Osteoblast (primary cell): ENCODE results near the gene ITGA6. TPM values are rescaled to one million over a fixed set of nuclear protein-coding genes. Genes with fewer than 3 reads are reported as not detected.
A peak's percentile ranks its signal among the peaks of the same experiment; 100 is the strongest.

Source experiments
- DNase-seq: peaks from one replicate; pipeline ENCODE4 v3.0.0; 2011; ENCODE audit warnings: low spot score, mixed read lengths; ENCODE audit not compliant: insufficient read length; ENCODE audit errors: missing footprints
- H2AFZ ChIP-seq: 2 replicates; pipeline ENCODE4 v1.6.0; 2011; ENCODE audit warnings: mild to moderate bottlenecking, low read length
- H3K27ac ChIP-seq: 2 replicates; pipeline ENCODE4 v1.5.1; 2011; ENCODE audit warnings: mild to moderate bottlenecking, low read depth, low read length, moderate library complexity
- H3K27me3 ChIP-seq: 2 replicates; pipeline ENCODE4 v1.6.0; 2012; ENCODE audit warnings: mild to moderate bottlenecking, control low read depth, inconsistent platforms, low read length, moderate library complexity; ENCODE audit not compliant: insufficient read depth
- H3K36me3 ChIP-seq: 2 replicates; pipeline ENCODE4 v1.5.1; 2011; ENCODE audit warnings: mild to moderate bottlenecking, low read length, control low read depth, moderate library complexity; ENCODE audit not compliant: insufficient read depth
- H3K4me1 ChIP-seq: 2 replicates; pipeline ENCODE4 v1.5.1; 2011; ENCODE audit warnings: mild to moderate bottlenecking, low read length, control low read depth, moderate library complexity; ENCODE audit not compliant: insufficient read depth
- H3K4me2 ChIP-seq: 2 replicates; pipeline ENCODE4 v1.6.0; 2011; ENCODE audit warnings: mild to moderate bottlenecking, low read length; ENCODE audit not compliant: insufficient read depth
- H3K4me3 ChIP-seq: fragments of 200-600 bp; sonication (generic); 3 replicates; pipeline ENCODE4 v1.5.1; 2012; ENCODE audit warnings: mild to moderate bottlenecking, low read length, inconsistent platforms; ENCODE audit not compliant: insufficient read depth
- H3K79me2 ChIP-seq: 2 replicates; pipeline ENCODE4 v1.6.0; 2012; ENCODE audit warnings: mild to moderate bottlenecking, low read length, control low read depth, inconsistent platforms; ENCODE audit not compliant: insufficient read depth
- H3K9me3 ChIP-seq: 2 replicates; pipeline ENCODE4 v1.5.1; 2011; ENCODE audit warnings: low read depth, low read length, control low read depth
- H4K20me1 ChIP-seq: 2 replicates; pipeline ENCODE4 v1.6.0; 2012; ENCODE audit warnings: mild to moderate bottlenecking, low read length, control low read depth; ENCODE audit not compliant: insufficient read depth
- CTCF ChIP-seq: IDR thresholded peaks from 2 replicates; pipeline ENCODE4 v1.5.1; 2011; ENCODE audit warnings: mild to moderate bottlenecking, low read depth, low read length, moderate library complexity; ENCODE audit errors: extremely low read depth
- total RNA-seq: library from RNA; depleted of rRNA; stranded (reverse); fragments of >200 nt; gene quantifications from 2 replicates; pipeline ENCODE4 v1.2.3, GENCODE V29; 2012

Gene ITGA6
- total RNA-seq, 1 donor = 9.0 TPM

GRCh38 chr2:172480301-172481218 lies 53.2 kb downstream of the ITGA6 start:
- H3K4me1 ChIP-seq = peaks cover 8% of the 10 kb centered on the region
- no peak overlapping the region for H3K27ac ChIP-seq
- no peak for TF ChIP-seq CTCF
- H3K4me2 ChIP-seq = peak overlapping the region; percentile 15
- no peaks in the 10 kb centered on the region for H3K79me2 ChIP-seq
- H3K36me3 ChIP-seq = no peaks in the 10 kb centered on the region
- no peaks in the 10 kb centered on the region for H3K27me3 ChIP-seq
- H2AFZ ChIP-seq = peak overlapping the region; percentile 46
- DNase-seq = no peak
- no peaks in the 10 kb centered on the region for H4K20me1 ChIP-seq
- no peaks in the 10 kb centered on the region for H3K9me3 ChIP-seq
- H3K4me3 ChIP-seq = no peak overlapping the region

GRCh38 chr2:172481507-172482262 lies 54.3 kb downstream of the ITGA6 start:
- DNase-seq = no peak
- Histone ChIP-seq H3K27ac (no peak overlapping the region), H3K4me1 (peaks cover 8% of the 10 kb centered on the region), H2AFZ (no peak overlapping the region), H4K20me1 (no peaks in the 10 kb centered on the region), H3K4me3 (no peak overlapping the region), H3K9me3 (no peaks in the 10 kb centered on the region), H3K27me3 (no peaks in the 10 kb centered on the region), H3K79me2 (no peaks in the 10 kb centered on the region), H3K4me2 (no peak overlapping the region), H3K36me3 (no peaks in the 10 kb centered on the region)
- no peak for TF ChIP-seq CTCF

GRCh38 chr2:172484253-172484652 lies 56.9 kb downstream of the ITGA6 start:
- H3K4me2 ChIP-seq = no peak overlapping the region
- H4K20me1 ChIP-seq = no peaks in the 10 kb centered on the region
- peak; percentile 43 for TF ChIP-seq CTCF
- DNase-seq = no peak
- H3K9me3 ChIP-seq = no peaks in the 10 kb centered on the region
- H2AFZ ChIP-seq = peak overlapping the region; percentile 44
- no peaks in the 10 kb centered on the region for H3K36me3 ChIP-seq
- no peak overlapping the region for H3K27ac ChIP-seq
- no peaks in the 10 kb centered on the region for H3K27me3 ChIP-seq
- H3K79me2 ChIP-seq = no peaks in the 10 kb centered on the region
- no peak overlapping the region for H3K4me3 ChIP-seq
- H3K4me1 ChIP-seq = peaks cover 8% of the 10 kb centered on the region

- TF ChIP-seq CTCF = no peak
- no peaks in the 10 kb centered on the region for H3K27me3 ChIP-seq
- H3K4me1 ChIP-seq = peaks cover 8% of the 10 kb centered on the region
- H3K79me2 ChIP-seq = no peaks in the 10 kb centered on the region
- no peaks in the 10 kb centered on the region for H3K9me3 ChIP-seq
- no peaks in the 10 kb centered on the region for H3K36me3 ChIP-seq
- H3K4me2 ChIP-seq = no peak overlapping the region
- no peak for DNase-seq
- H3K27ac ChIP-seq = no peak overlapping the region
- no peak overlapping the region for H3K4me3 ChIP-seq
- no peaks in the 10 kb centered on the region for H4K20me1 ChIP-seq
- no peak overlapping the region for H2AFZ ChIP-seq
Measured at GRCh38 chr2:172484706-172485105, 57.3 kb downstream of the ITGA6 start.
